NB4 (cell line): ENCODE results near the gene C6orf62.

Source experiments
- POLR2A ChIP-seq: IDR thresholded peaks from 2 replicates; pipeline ENCODE4 v1.6.1; 2011; ENCODE audit warnings: mild to moderate bottlenecking; ENCODE audit not compliant: insufficient read length; ENCODE audit errors: extremely low read depth
- TF ChIP-seq, protein P1 (sequence below): IDR thresholded peaks from one replicate; pipeline ENCODE4 v1.5.1; 2012; ENCODE audit warnings: low read depth, low read length

DNA sequence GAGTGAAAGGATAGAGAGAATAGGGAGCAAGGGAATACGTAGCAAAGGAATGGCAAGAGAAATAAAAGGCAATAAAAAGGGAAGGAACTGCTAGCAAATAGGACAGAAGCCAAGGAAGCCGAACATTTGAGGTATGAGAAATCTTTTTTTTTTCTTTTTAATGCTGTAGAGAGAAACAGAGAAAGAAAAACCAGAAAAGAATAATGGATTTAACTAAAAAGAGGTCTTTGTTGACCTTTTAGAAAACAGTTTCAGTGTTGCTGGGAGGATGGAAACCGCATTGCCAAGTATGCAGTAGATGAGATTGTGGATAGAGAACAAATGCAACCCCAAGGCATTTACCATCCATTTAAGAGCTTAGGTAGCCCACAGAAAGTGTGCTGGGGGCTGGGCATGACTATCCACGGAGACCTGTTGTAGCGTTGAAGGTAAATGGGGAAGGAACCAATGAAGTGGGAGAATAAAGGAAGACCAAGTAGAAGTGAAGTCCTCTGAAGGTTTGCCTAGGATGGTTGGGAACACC lies 23.3 kb upstream of the C6orf62 start:
- TF ChIP-seq, protein P1, sequence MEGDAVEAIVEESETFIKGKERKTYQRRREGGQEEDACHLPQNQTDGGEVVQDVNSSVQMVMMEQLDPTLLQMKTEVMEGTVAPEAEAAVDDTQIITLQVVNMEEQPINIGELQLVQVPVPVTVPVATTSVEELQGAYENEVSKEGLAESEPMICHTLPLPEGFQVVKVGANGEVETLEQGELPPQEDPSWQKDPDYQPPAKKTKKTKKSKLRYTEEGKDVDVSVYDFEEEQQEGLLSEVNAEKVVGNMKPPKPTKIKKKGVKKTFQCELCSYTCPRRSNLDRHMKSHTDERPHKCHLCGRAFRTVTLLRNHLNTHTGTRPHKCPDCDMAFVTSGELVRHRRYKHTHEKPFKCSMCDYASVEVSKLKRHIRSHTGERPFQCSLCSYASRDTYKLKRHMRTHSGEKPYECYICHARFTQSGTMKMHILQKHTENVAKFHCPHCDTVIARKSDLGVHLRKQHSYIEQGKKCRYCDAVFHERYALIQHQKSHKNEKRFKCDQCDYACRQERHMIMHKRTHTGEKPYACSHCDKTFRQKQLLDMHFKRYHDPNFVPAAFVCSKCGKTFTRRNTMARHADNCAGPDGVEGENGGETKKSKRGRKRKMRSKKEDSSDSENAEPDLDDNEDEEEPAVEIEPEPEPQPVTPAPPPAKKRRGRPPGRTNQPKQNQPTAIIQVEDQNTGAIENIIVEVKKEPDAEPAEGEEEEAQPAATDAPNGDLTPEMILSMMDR = no peak
- TF ChIP-seq POLR2A = no peak
